ENCODE measurements around the gene RAPGEF4.
"Not testable (repeated sequence)": the region's sequence is repeated elsewhere in the genome, so short reads cannot be mapped to it uniquely, and the experiment has no call there.

Gene RAPGEF4

GRCh38 chr2:172726172-172726735 is 9.4 kb upstream of the RAPGEF4 start:
- DNase-seq = peak; percentile 51

- DNase-seq = no peak
Observed at GRCh38 chr2:172730411-172730810, 5.2 kb upstream of the RAPGEF4 start.

- peak; percentile 72 for DNase-seq
Observed at GRCh38 chr2:172734711-172735581, 699 bp upstream of the RAPGEF4 start.

- DNase-seq = peak; percentile 62
Observed at GRCh38 chr2:172736424-172737174, 954 bp downstream of the RAPGEF4 start.

- DNase-seq = no peak
Observed at GRCh38 chr2:172739661-172740266, 4.1 kb downstream of the RAPGEF4 start.

- DNase-seq = peak; percentile 4
Observed at GRCh38 chr2:172740856-172741255, 5.2 kb downstream of the RAPGEF4 start.

GRCh38 chr2:172742931-172743540 is 7.4 kb downstream of the RAPGEF4 start:
- peak; percentile 86 for DNase-seq

GRCh38 chr2:172743898-172744297 is 8.3 kb downstream of the RAPGEF4 start:
- DNase-seq = no peak

GRCh38 chr2:172745636-172746035 is 10.0 kb downstream of the RAPGEF4 start:
- no peak for DNase-seq

- not testable (repeated sequence) for DNase-seq
Observed at GRCh38 chr2:172748543-172748942, 12.9 kb downstream of the RAPGEF4 start.

GRCh38 chr2:172749388-172749787 is 13.7 kb downstream of the RAPGEF4 start:
- no peak for DNase-seq

GRCh38 chr2:172751564-172751963 is 15.9 kb downstream of the RAPGEF4 start:
- no peak for DNase-seq

GRCh38 chr2:172753610-172754009 is 18.0 kb downstream of the RAPGEF4 start:
- peak; percentile 12 for DNase-seq

GRCh38 chr2:172759441-172759840 is 23.8 kb downstream of the RAPGEF4 start:
- no peak for DNase-seq

- no peak for DNase-seq
Observed at GRCh38 chr2:172761306-172761705, 25.7 kb downstream of the RAPGEF4 start.

GRCh38 chr2:172762574-172762973 is 26.9 kb downstream of the RAPGEF4 start:
- no peak for DNase-seq

- DNase-seq = no peak
Observed at GRCh38 chr2:172763079-172763478, 27.4 kb downstream of the RAPGEF4 start.

- no peak for DNase-seq
Observed at GRCh38 chr2:172765662-172766061, 30.0 kb downstream of the RAPGEF4 start.

- DNase-seq = no peak
Observed at GRCh38 chr2:172768401-172768800, 32.8 kb downstream of the RAPGEF4 start.

GRCh38 chr2:172769879-172770278 is 34.2 kb downstream of the RAPGEF4 start:
- DNase-seq = no peak

GRCh38 chr2:172770887-172771286 is 35.2 kb downstream of the RAPGEF4 start:
- no peak for DNase-seq

GRCh38 chr2:172772633-172773032 is 37.0 kb downstream of the RAPGEF4 start:
- DNase-seq = peak; percentile 49

- DNase-seq = no peak
Observed at GRCh38 chr2:172774302-172774701, 38.7 kb downstream of the RAPGEF4 start.

Measured in NCI-H69 (cell line).